RWPE1 (cell line): ENCODE results near the gene CAB39.
A peak's percentile ranks its signal among the peaks of the same experiment; 100 is the strongest.

Experiments
- CTCF ChIA-PET: fragments of 350-600 bp; sonication (Branson Sonifier 250); formaldehyde crosslinking; extraction: SDS; loops from one replicate; lab custom pipeline; 2021; lab: Yijun Ruan, JAX
- POLR2A ChIA-PET: fragments of 400-600 bp; formaldehyde crosslinking; extraction: SDS; loops from one replicate; lab custom pipeline; 2020; ENCODE audit warnings: antibody characterized with exemption; ENCODE audit not compliant: low non-redundant PET; lab: Yijun Ruan, JAX
- DNase-seq: peaks from one replicate; pipeline ENCODE4 v3.0.0; 2012; ENCODE audit warnings: low spot score
- H3K27ac ChIP-seq: fragments of 450-650 bp; 2 replicates; pipeline ENCODE4 v1.5.1; 2017
- TF ChIP-seq, protein P1 (sequence below): fragments of 450-650 bp; conservative IDR thresholded peaks from 2 replicates; pipeline ENCODE4 v1.5.1; 2017; ENCODE audit warnings: low read depth, mild to moderate bottlenecking

CAB39 gene

DNA sequence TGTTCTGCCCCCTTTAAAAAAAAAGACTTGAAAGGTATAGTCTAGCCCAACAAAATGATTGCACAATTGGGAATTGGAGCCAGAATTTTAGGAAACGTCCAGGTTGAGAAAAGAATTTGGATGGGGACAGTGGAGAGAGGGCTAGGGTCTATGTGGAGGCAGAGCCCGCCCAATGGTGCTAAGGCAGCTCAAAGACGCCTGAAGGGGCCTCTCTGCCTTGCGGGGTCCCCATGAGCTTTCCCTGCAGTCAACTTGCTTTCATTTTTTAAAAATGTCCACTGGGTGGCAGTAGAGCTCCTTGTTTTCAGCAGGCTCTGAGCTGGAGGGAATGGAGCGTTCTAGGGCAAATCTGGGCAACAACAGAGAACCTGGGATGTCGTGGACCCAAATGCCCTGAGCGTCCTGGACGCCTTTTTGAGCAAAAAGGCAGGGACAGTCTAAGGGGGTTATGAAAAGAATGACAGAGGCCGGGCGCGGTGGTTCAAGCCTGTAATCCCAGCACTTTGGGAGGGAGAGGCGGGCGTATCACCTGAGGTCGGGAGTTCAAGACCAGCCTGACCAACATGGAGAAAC is 111.8 kb downstream of the CAB39 start:
- ChIA-PET CTCF (interaction anchor here (0.6 to 1.6 kb wide), 21 partner anchors 8 to 959 kb away, joined by 3 to 19 read pairs (median 4); no protein-coding TSS in a partner anchor), POLR2A (no interaction called here)
- TF ChIP-seq, protein P1, sequence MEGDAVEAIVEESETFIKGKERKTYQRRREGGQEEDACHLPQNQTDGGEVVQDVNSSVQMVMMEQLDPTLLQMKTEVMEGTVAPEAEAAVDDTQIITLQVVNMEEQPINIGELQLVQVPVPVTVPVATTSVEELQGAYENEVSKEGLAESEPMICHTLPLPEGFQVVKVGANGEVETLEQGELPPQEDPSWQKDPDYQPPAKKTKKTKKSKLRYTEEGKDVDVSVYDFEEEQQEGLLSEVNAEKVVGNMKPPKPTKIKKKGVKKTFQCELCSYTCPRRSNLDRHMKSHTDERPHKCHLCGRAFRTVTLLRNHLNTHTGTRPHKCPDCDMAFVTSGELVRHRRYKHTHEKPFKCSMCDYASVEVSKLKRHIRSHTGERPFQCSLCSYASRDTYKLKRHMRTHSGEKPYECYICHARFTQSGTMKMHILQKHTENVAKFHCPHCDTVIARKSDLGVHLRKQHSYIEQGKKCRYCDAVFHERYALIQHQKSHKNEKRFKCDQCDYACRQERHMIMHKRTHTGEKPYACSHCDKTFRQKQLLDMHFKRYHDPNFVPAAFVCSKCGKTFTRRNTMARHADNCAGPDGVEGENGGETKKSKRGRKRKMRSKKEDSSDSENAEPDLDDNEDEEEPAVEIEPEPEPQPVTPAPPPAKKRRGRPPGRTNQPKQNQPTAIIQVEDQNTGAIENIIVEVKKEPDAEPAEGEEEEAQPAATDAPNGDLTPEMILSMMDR, result peak; percentile 75
- DNase-seq, result peak; percentile 59
- no peak overlapping the region for H3K27ac ChIP-seq

DNA sequence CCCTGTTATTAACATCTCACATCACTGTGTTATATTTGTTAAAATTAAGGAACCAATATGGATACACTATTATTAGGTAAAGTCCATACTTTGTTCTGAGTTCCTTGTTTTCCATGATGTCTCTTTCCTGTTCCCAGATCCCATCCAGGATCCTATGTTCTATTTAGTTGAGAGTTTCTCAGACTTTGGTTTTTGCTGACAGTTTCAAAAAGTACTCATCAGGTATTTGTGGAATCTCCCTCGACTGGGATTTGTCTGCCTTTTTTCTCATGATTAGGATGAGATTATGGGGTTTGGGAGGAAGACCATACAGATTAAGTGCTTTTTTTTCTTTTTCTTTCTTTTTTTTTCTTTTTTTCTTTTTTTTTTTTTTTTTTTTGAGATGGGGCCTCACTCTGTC is 112.7 kb downstream of the CAB39 start:
- ChIA-PET POLR2A (no interaction called here), CTCF (interaction anchor here (1.0 kb wide), 1 partner anchor 13 kb away, joined by 4 read pairs; no protein-coding TSS in a partner anchor)
- TF ChIP-seq, protein P1, result no peak

DNA sequence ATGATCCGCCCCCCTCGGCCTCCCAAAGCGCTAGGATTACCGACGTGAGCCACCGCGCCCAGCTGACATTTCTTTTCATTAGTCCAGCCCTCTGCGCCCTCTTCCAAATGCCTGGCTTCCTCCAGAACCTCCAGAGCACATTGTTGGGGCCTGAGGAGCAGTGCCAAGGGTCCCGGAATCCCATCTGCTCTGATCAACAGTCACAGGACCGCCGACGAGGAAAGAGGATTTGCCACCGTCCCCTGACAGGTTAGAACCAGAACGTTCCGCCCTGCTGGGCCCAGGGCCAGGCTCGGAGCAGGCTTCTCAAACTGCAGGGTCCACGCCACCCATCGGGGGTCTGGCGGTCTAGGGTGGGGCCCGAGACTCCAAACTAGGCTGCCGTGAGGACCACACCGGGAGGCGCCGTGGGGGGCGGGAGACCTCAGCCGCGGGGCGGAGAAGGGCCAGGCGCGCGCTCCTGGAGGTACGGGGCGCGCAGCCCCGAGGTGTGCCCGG is 115.2 kb downstream of the CAB39 start:
- CTCF ChIA-PET, result no interaction called here
- POLR2A ChIA-PET, result no interaction called here
- DNase-seq, result no peak
- no peak overlapping the region for H3K27ac ChIP-seq
- TF ChIP-seq, protein P1, result no peak

More for the DNA sequence above, 112.7 kb downstream of the CAB39 start:
- DNase-seq, result no peak
- no peak overlapping the region for H3K27ac ChIP-seq

DNA sequence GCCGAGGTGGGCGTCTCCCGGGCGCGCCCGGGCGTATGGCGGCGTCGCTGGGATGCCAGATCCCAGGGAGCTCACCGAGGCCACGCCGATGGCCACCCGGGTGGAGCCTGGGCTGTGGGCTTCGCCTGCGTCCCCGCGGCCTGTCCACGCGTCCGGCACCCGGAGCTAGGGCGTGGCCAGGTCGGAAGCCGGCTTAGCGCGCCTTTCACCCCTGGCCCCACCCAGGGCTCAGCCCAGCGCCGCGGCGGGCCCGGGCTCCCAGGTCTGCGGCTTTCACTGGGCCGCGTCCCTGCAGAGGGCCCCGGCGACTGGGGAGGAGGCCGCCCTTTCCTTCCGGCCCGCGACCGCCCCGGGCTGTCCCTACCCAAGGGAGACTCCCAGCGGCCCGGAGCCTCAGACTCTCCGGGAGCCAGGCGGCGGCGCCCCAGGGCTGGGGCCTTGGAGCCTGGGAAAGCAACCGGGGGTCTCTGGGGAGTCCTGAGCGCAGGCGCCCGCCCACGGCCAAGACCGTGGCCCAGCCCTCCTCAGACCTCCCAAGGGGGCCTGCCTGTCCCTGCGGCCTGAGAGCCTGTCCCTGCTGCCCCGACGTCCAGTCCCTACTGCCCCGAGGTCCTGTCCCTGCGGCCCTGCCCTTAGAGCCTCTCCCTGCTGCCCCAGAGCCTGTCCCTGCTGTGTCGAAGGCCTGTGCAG is 115.8 kb downstream of the CAB39 start:
- no peak overlapping the region for H3K27ac ChIP-seq
- no peak for DNase-seq
- CTCF ChIA-PET, result no interaction called here

DNA sequence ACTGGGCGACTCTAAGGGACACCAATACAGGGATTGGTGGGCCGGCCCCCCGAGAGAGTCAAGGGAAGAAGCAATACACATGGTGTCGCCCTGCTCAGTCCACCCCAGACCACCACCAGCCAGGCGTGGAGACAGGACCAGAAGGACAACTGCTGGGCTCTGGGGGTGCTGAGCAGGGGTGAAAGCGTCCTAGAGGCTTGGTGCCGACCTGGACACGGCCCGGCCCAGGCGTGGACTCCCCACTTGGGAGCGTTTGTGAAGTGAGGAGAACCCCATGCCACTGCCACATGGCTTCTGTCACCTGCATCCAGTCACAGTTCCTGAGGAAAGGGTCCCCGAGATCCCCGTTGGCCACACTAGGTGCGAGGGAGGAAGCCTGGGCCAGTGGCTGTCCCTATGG is 116.7 kb downstream of the CAB39 start:
- DNase-seq, result no peak
- no peak overlapping the region for H3K27ac ChIP-seq
- POLR2A ChIA-PET, result no interaction called here
- TF ChIP-seq, protein P1, result no peak
- CTCF ChIA-PET, result interaction anchor here (0.9 kb wide), 1 partner anchor 158 kb away, joined by 6 read pairs; no protein-coding TSS in a partner anchor

More for the DNA sequence above, 115.8 kb downstream of the CAB39 start:
- POLR2A ChIA-PET, result interaction anchor here (0.6 kb wide), 1 partner anchor 169 kb away, joined by 3 read pairs; no protein-coding TSS in a partner anchor
- TF ChIP-seq, protein P1, result no peak

DNA sequence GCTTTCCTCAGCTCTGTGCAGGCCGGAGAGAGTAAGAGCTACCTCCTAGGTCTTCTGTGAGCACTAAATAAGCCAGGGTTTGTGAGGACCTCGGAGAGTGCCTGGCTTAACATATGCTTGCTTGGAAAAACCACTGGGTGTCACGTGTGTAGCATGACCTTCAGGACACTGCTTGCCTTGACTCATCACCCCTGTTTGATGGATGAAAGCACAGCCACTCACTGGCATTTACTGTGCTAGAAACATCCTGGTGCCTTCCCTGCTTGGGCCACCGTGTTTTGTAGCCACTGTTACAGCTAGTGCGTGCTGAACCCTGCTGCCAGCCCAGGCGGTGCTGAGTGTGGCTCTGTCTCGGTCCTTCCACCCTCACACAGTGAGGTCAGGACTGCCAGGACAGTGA is 117.3 kb downstream of the CAB39 start:
- ChIA-PET CTCF (interaction anchor here (0.9 kb wide), 1 partner anchor 157 kb away, joined by 6 read pairs; no protein-coding TSS in a partner anchor), POLR2A (no interaction called here)
- DNase-seq, result no peak
- TF ChIP-seq, protein P1, result no peak
- H3K27ac ChIP-seq, result no peak overlapping the region
